ENCODE results near the gene PDIA2.

DNA sequence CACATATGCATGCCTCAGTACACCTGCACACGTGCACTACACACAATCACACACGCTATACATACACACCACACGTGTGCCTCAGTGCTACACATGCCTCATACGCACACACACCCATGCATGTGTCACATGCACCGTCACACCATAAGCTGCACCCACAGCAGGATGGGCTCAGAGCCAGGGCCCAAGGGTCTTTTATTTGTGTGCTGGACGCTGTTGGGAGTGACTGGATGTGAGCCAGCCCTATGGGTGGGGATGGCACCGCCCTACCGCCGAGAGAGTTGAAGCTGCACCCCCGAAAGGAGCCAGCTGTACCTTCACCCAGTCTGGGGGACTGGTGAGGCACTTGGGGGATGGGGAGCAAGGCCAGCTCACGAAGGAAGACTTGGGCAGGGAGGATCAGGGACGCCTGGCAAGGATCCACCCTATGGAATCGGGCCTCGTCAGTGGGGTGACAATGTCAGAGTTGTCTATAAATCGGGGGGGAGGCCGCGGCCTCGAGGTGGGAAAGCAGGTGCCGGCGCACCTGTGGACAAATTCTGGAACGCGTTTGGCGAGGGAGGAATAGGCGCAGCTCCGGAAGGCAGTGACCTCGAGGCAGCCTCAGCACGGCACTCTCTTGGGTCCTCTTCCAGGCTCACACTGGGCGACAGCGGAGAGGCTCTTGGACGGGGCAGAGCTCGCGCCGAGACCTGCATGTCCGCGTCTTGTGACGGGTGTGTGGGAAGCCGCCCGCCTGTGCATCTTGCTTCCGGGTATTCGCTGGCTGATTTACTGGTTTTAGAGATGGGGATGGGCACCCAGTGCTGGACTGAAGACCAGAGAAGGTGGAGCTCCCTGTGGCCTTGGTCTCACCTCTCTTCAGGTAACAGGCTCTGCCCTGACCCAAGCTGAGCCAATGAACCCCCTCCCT, 14.6 kb upstream of the PDIA2 start:
- TF ChIP-seq YY1 (IDR thresholded peaks at IDR 0.05; ENCODE audit: insufficient read depth, insufficient read length) (no peak), SUZ12 (IDR thresholded peaks at IDR 0.05; ENCODE audit: extremely low read depth, insufficient read depth, insufficient read length) (no peak), ZNF274 (IDR thresholded peaks at IDR 0.05; ENCODE audit: low read depth, low read length) (no peak)

All from NT2/D1 (cell line).